Measurements from ENCODE around the gene TNS1. TPM values are rescaled to one million over a fixed set of nuclear protein-coding genes. Genes with fewer than 3 reads are reported as not detected.
A peak's percentile ranks its signal among the peaks of the same experiment; 100 is the strongest.
"Not testable (repeated sequence)": the region's sequence is repeated elsewhere in the genome, so short reads cannot be mapped to it uniquely, and the experiment has no call there.

The TNS1 gene
- total RNA-seq, 2 donors from 2014 or later: 0.29 to 2.1 TPM

- Mint-ChIP-seq H3K27ac (no peak overlapping the region), H3K27me3 (peaks cover 9 to 13% of the 10 kb centered on the region in 2 donors), H3K4me1 (ENCODE audit: low read depth in 2 of 2) (peaks cover 5 to 7% of the 10 kb centered on the region in 2 donors), H3K36me3 (no peaks in the 10 kb centered on the region), H3K9me3 (peaks cover 3% of the 10 kb centered on the region), H3K4me3 (no peak overlapping the region)
- ATAC-seq (no peak), DNase-seq (ENCODE audit: low spot score) (no peak)
Measured at GRCh38 chr2:217810260-217810659, 192.5 kb downstream of the TNS1 start.

- Mint-ChIP-seq H3K27me3 (peaks cover 9 to 13% of the 10 kb centered on the region in 2 donors), H3K4me1 (ENCODE audit: low read depth in 2 of 2) (peaks cover 5 to 7% of the 10 kb centered on the region in 2 donors), H3K4me3 (no peak overlapping the region), H3K9me3 (peaks cover 3% of the 10 kb centered on the region), H3K27ac (no peak overlapping the region), H3K36me3 (no peaks in the 10 kb centered on the region)
- ATAC-seq (no peak), DNase-seq (ENCODE audit: low spot score) (no peak)
Measured at GRCh38 chr2:217809736-217810135, 193.1 kb downstream of the TNS1 start.

- not testable (repeated sequence) for H3K4me1 Mint-ChIP-seq (ENCODE audit: low read depth in 2 of 2); H3K27ac Mint-ChIP-seq; H3K36me3 Mint-ChIP-seq; ATAC-seq; H3K4me3 Mint-ChIP-seq; DNase-seq (ENCODE audit: low spot score); H3K9me3 Mint-ChIP-seq
- peaks cover 9 to 13% of the 10 kb centered on the region in 2 donors for H3K27me3 Mint-ChIP-seq
Measured at GRCh38 chr2:217808967-217809366, 193.8 kb downstream of the TNS1 start.

- no peaks in the 10 kb centered on the region for H3K36me3 Mint-ChIP-seq
Measured at GRCh38 chr2:217808326-217808725, 194.5 kb downstream of the TNS1 start.

GRCh38 chr2:217807753-217808152 is 195.0 kb downstream of the TNS1 start:
- DNase-seq (ENCODE audit: low spot score) (no peak), ATAC-seq (no peak)
- Mint-ChIP-seq H3K4me1 (ENCODE audit: low read depth in 2 of 2) (peaks cover 5 to 7% of the 10 kb centered on the region in 2 donors), H3K27me3 (peaks cover 7 to 13% of the 10 kb centered on the region in 2 donors), H3K27ac (no peak overlapping the region), H3K36me3 (no peaks in the 10 kb centered on the region), H3K9me3 (peaks cover 3% of the 10 kb centered on the region), H3K4me3 (no peak overlapping the region)

More at GRCh38 chr2:217808326-217808725, 194.5 kb downstream of the TNS1 start:
- DNase-seq (ENCODE audit: low spot score) (no peak), ATAC-seq (no peak)
- Mint-ChIP-seq H3K27me3 (peaks cover 7 to 13% of the 10 kb centered on the region in 2 donors), H3K9me3 (peaks cover 3% of the 10 kb centered on the region), H3K4me3 (no peak overlapping the region), H3K27ac (no peak overlapping the region), H3K4me1 (ENCODE audit: low read depth in 2 of 2) (peaks cover 5 to 7% of the 10 kb centered on the region in 2 donors)

- H3K9me3 Mint-ChIP-seq: peaks cover 3% of the 10 kb centered on the region
- H3K36me3 Mint-ChIP-seq: no peaks in the 10 kb centered on the region
- peaks cover 5 to 7% of the 10 kb centered on the region in 2 donors for H3K27me3 Mint-ChIP-seq
- ATAC-seq: no peak
- no peak overlapping the region for H3K4me3 Mint-ChIP-seq
- peaks cover 5 to 7% of the 10 kb centered on the region in 2 donors for H3K4me1 Mint-ChIP-seq (ENCODE audit: low read depth in 2 of 2)
- no peak overlapping the region for H3K27ac Mint-ChIP-seq
- DNase-seq (ENCODE audit: low spot score): no peak
Measured at GRCh38 chr2:217807025-217807424, 195.8 kb downstream of the TNS1 start.

- Mint-ChIP-seq H3K4me3 (no peak overlapping the region), H3K9me3 (peaks cover 3% of the 10 kb centered on the region), H3K27ac (no peak overlapping the region), H3K27me3 (peaks cover 0 to 4% of the 10 kb centered on the region in 2 donors), H3K4me1 (ENCODE audit: low read depth in 2 of 2) (peaks cover 5 to 7% of the 10 kb centered on the region in 2 donors), H3K36me3 (no peaks in the 10 kb centered on the region)
- no peak for ATAC-seq
- DNase-seq (ENCODE audit: low spot score): no peak
Measured at GRCh38 chr2:217806482-217806765, 196.4 kb downstream of the TNS1 start.

- H3K27me3 Mint-ChIP-seq: peaks cover 0 to 4% of the 10 kb centered on the region in 2 donors
- H3K36me3 Mint-ChIP-seq: no peaks in the 10 kb centered on the region
- ATAC-seq: no peak
- no peak for DNase-seq (ENCODE audit: low spot score)
- peaks cover 5 to 7% of the 10 kb centered on the region in 2 donors for H3K4me1 Mint-ChIP-seq (ENCODE audit: low read depth in 2 of 2)
- H3K9me3 Mint-ChIP-seq: peaks cover 3% of the 10 kb centered on the region
- no peak overlapping the region for H3K4me3 Mint-ChIP-seq
- no peak overlapping the region for H3K27ac Mint-ChIP-seq
Measured at GRCh38 chr2:217805668-217806481, 196.9 kb downstream of the TNS1 start.

- DNase-seq (ENCODE audit: low spot score) (no peak), ATAC-seq (no peak)
- H3K27me3 Mint-ChIP-seq: peaks cover 0 to 4% of the 10 kb centered on the region in 2 donors
- peaks cover 3% of the 10 kb centered on the region for H3K9me3 Mint-ChIP-seq
- no peak overlapping the region for H3K4me3 Mint-ChIP-seq
- no peaks in the 10 kb centered on the region for H3K36me3 Mint-ChIP-seq
- H3K27ac Mint-ChIP-seq: no peak overlapping the region
- H3K4me1 Mint-ChIP-seq (ENCODE audit: low read depth in 2 of 2): peaks cover 5 to 7% of the 10 kb centered on the region in 2 donors
Measured at GRCh38 chr2:217804791-217805667, 197.8 kb downstream of the TNS1 start.

- ATAC-seq: no peak
- Mint-ChIP-seq H3K4me3 (no peak overlapping the region), H3K27ac (no peak overlapping the region), H3K4me1 (ENCODE audit: low read depth in 2 of 2) (peaks cover 5 to 7% of the 10 kb centered on the region in 2 donors), H3K27me3 (peaks cover 0 to 4% of the 10 kb centered on the region in 2 donors), H3K9me3 (peaks cover 3% of the 10 kb centered on the region), H3K36me3 (no peaks in the 10 kb centered on the region)
- DNase-seq (ENCODE audit: low spot score): no peak
Measured at GRCh38 chr2:217804338-217804737, 198.5 kb downstream of the TNS1 start.

- Mint-ChIP-seq H3K4me1 (ENCODE audit: low read depth in 2 of 2) (peaks cover 5 to 10% of the 10 kb centered on the region in 2 donors), H3K4me3 (no peak overlapping the region), H3K9me3 (peaks cover 3% of the 10 kb centered on the region), H3K36me3 (no peaks in the 10 kb centered on the region), H3K27ac (no peak overlapping the region), H3K27me3 (peaks cover 0 to 4% of the 10 kb centered on the region in 2 donors)
- peak in 1 of 2 donors; percentile 4 for ATAC-seq
- no peak for DNase-seq (ENCODE audit: low spot score)
Measured at GRCh38 chr2:217803653-217803960, 199.2 kb downstream of the TNS1 start.

- ATAC-seq: peak in 1 of 2 donors; percentile 10
- Mint-ChIP-seq H3K27ac (no peak overlapping the region), H3K36me3 (no peaks in the 10 kb centered on the region), H3K9me3 (peaks cover 3% of the 10 kb centered on the region), H3K27me3 (peaks cover 0 to 4% of the 10 kb centered on the region in 2 donors), H3K4me3 (no peak overlapping the region), H3K4me1 (ENCODE audit: low read depth in 2 of 2) (peaks cover 5 to 10% of the 10 kb centered on the region in 2 donors)
- DNase-seq (ENCODE audit: low spot score): no peak
Measured at GRCh38 chr2:217802876-217803652, 199.7 kb downstream of the TNS1 start.

GRCh38 chr2:217802266-217802665 is 200.5 kb downstream of the TNS1 start:
- peaks cover 5 to 10% of the 10 kb centered on the region in 2 donors for H3K4me1 Mint-ChIP-seq (ENCODE audit: low read depth in 2 of 2)
- ATAC-seq: peak in 1 of 2 donors; percentile 17
- H3K27ac Mint-ChIP-seq: no peak overlapping the region
- H3K27me3 Mint-ChIP-seq: peaks cover 0 to 4% of the 10 kb centered on the region in 2 donors
- no peaks in the 10 kb centered on the region for H3K36me3 Mint-ChIP-seq
- DNase-seq (ENCODE audit: low spot score): no peak
- H3K9me3 Mint-ChIP-seq: peaks cover 3% of the 10 kb centered on the region
- H3K4me3 Mint-ChIP-seq: no peak overlapping the region
